ENCODE measurements around the gene MSL2.

- no peak for TF ChIP-seq CTCF (IDR thresholded peaks at IDR 0.05)
- TF ChIP-seq POLR2A (IDR thresholded peaks at IDR 0.05) = no peak
These were observed 11.4 kb downstream of the MSL2 start for GRCh38 chr3:136184703-136185102.

Data from prostate gland (tissue), 2 donors.